Activated T-helper 2 cell treated with anti-CD3 and anti-CD28 coated beads, Interferon-gamma antibody, Interleukin-2, Interleukin-4, amounts not matched to agents 10 μg/mL and 5 μg/mL and 100 μg/mL, durations not matched to agents 14 hours and 24 hours and 36 hours (primary cell): ENCODE results near the gene VWA8. TPM values are rescaled to one million over a fixed set of nuclear protein-coding genes. Genes with fewer than 3 reads are reported as not detected.
"Not testable (repeated sequence)": the region's sequence is repeated elsewhere in the genome, so short reads cannot be mapped to it uniquely, and the experiment has no call there.

ENCODE experiments used
- DNase-seq: peaks from one replicate; pipeline ENCODE4 v3.0.0; 2021; ENCODE audit warnings: low spot score
- H3K27ac Mint-ChIP-seq: one replicate; pipeline ENCODE4 v1.8.0; 2021; ENCODE audit warnings: mixed read lengths
- H3K27me3 Mint-ChIP-seq: one replicate; pipeline ENCODE4 v1.8.0; 2021; ENCODE audit warnings: low read depth, mixed read lengths
- H3K36me3 Mint-ChIP-seq: one replicate; pipeline ENCODE4 v1.8.0; 2021; ENCODE audit warnings: low read depth, mixed read lengths
- H3K4me1 Mint-ChIP-seq: one replicate; pipeline ENCODE4 v1.8.0; 2021; ENCODE audit warnings: low read depth, mixed read lengths
- H3K4me3 Mint-ChIP-seq: one replicate; pipeline ENCODE4 v1.8.0; 2021; ENCODE audit warnings: low read depth, mild to moderate bottlenecking, moderate library complexity, mixed read lengths
- H3K9me3 Mint-ChIP-seq: one replicate; pipeline ENCODE4 v1.8.0; 2021; ENCODE audit warnings: mixed read lengths
- intact Hi-C: fragments of 100-400 bp; cut with micrococcal nuclease; formaldehyde crosslinking; loops from one replicate; pipeline ENCODE4 v1.15.1; 2023
- total RNA-seq: library from RNA; stranded (reverse); gene quantifications from 2 replicates; pipeline ENCODE4 v1.2.3, GENCODE V29; 2022

VWA8 gene
- total RNA-seq, 1 donor from 2014 or later: 21.7 TPM

DNA sequence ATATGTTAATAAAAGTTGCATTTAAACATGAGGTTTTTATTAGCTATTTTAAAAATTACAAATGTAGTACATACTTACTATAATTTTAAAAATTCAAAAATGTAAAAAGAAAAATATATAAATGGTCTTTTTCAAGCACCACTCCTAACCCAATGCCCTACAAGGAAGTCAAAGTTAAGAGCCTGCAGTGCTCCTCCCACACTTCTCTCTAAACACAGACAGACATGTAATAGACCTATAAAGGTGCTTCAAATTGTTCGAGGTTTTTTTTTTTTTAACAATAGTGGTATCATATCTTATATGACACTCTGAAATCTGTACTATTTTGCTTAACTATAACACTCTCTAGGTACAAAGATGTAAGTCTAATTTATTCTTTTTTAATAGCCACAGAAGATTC lies 25.4 kb downstream of the VWA8 start:
- H3K27ac Mint-ChIP-seq: no peak overlapping the region
- intact Hi-C loops: no loop called here
- no peak overlapping the region for H3K4me3 Mint-ChIP-seq

DNA sequence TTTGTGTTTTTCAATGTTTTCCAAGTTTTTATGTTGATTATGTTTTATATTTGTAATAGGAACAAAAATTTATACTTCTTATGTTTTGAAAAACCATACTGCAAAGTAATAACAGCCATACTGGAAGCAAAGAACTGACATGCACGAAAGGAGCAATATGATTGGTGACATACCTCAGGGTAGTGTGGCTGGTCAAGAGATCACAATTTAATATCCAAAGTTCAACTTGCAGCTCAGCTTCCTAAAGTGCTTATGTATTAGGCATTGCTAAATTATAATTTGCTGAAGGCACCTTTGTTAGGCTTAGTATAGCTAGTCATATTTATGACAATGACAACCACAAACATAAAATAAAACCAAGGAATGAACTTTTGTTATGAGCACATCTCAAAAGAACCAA lies 25.9 kb downstream of the VWA8 start:
- Mint-ChIP-seq H3K36me3 (peaks cover 20% of the 10 kb centered on the region), H3K27me3 (no peaks in the 10 kb centered on the region), H3K27ac (no peak overlapping the region), H3K9me3 (no peaks in the 10 kb centered on the region), H3K4me1 (peaks cover 12% of the 10 kb centered on the region), H3K4me3 (no peak overlapping the region)
- intact Hi-C loops: no loop called here
- DNase-seq: no peak

More for the DNA sequence above, 25.4 kb downstream of the VWA8 start:
- peaks cover 17% of the 10 kb centered on the region for H3K36me3 Mint-ChIP-seq
- no peaks in the 10 kb centered on the region for H3K9me3 Mint-ChIP-seq
- H3K27me3 Mint-ChIP-seq: no peaks in the 10 kb centered on the region
- DNase-seq: no peak
- H3K4me1 Mint-ChIP-seq: peaks cover 12% of the 10 kb centered on the region

DNA sequence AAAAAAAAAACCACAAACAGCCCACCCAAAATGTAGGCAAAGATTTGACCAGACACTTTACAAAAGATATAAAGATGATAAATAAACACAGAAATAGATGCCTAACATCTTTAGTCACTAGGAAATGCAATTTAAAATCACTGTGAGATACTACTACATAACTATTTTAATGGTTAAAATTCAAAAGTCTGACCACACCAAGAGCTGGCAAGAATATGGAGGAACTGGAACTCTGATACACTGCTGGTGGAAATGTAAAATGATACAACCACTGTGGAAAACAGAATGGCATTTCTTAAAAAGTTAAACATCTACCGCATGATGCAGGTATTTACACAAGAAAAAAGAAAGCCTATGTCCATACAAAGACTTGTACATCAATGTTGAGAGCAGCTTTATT lies 26.8 kb downstream of the VWA8 start:
- H3K36me3 Mint-ChIP-seq: peaks cover 25% of the 10 kb centered on the region
- no peak overlapping the region for H3K4me3 Mint-ChIP-seq
- peaks cover 14% of the 10 kb centered on the region for H3K4me1 Mint-ChIP-seq
- intact Hi-C loops: no loop called here
- H3K27ac Mint-ChIP-seq: no peak overlapping the region
- no peaks in the 10 kb centered on the region for H3K9me3 Mint-ChIP-seq
- DNase-seq: no peak
- H3K27me3 Mint-ChIP-seq: no peaks in the 10 kb centered on the region

DNA sequence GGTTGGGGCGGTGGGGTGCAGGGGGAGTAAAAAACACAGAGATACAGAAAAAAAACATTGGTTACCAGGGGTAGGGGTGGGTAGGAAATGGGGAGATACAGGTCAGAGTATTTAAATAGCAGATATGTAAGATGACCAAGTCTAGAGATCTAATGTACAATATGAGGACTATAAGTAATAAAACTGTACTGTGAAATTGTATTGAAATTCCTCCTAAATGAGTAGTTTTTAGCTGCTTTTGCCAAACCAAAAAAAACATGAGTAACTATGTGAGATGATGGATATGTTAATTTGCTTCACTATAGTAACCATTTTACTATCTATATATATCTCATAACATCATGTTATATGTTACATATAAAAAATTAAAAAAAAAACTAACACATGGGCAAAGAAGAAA lies 29.6 kb downstream of the VWA8 start:
- DNase-seq: no peak
- H3K4me3 Mint-ChIP-seq: no peak overlapping the region
- no peak overlapping the region for H3K27ac Mint-ChIP-seq
- no peaks in the 10 kb centered on the region for H3K27me3 Mint-ChIP-seq
- H3K9me3 Mint-ChIP-seq: peaks cover 9% of the 10 kb centered on the region
- peaks cover 26% of the 10 kb centered on the region for H3K4me1 Mint-ChIP-seq
- H3K36me3 Mint-ChIP-seq: peaks cover 37% of the 10 kb centered on the region
- intact Hi-C loops: no loop called here

DNA sequence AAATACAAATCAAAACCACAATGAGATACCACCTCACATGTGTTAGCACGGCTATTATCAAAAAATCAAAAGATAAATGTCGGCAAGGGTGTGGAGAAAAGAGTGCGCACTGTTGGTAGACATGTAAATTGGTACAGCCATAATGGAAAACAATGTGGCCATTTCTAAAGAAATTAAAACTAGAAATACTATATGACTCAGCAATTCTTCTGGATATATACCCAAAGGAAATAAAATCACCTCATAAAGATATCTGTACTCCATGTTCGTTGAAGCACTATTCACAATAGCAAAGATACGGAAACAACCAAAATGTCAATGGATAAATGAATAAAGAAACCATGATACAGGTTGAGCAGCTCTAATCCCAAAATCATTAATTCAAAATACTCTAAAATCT lies 30.8 kb downstream of the VWA8 start:
- peaks cover 48% of the 10 kb centered on the region for H3K36me3 Mint-ChIP-seq
- peaks cover 21% of the 10 kb centered on the region for H3K4me1 Mint-ChIP-seq
- no peak overlapping the region for H3K27ac Mint-ChIP-seq
- no peaks in the 10 kb centered on the region for H3K27me3 Mint-ChIP-seq
- H3K9me3 Mint-ChIP-seq: peaks cover 15% of the 10 kb centered on the region
- DNase-seq: no peak
- H3K4me3 Mint-ChIP-seq: no peak overlapping the region
- intact Hi-C loops: no loop called here

DNA sequence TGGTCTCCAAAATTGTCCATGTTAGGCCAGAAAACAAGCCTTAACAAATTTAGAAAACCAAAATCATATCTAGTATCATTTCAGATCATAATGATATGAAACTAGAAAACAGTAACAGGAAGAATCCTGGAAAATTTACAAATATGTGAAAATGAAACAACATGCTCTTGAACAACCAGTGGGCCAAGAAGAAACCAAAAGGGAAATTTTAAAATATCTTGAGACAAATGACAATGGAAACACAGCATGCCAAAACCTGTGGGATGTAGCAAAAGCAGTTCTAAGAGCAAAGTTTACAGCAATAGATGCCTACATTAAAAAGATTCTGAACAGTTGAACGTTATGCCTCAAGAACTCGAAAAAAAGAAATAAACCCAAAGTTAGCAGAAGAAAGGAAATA lies 32.6 kb downstream of the VWA8 start:
- intact Hi-C loops: loop anchor here (1.0 kb wide), 1 partner anchor 12 kb away; no protein-coding TSS in a partner anchor
- no peak for DNase-seq
- Mint-ChIP-seq H3K4me3 (peak overlapping the region; percentile 73), H3K4me1 (peaks cover 32% of the 10 kb centered on the region), H3K27ac (peak overlapping the region; percentile 82), H3K27me3 (no peaks in the 10 kb centered on the region), H3K9me3 (peaks cover 34% of the 10 kb centered on the region), H3K36me3 (peaks cover 63% of the 10 kb centered on the region)

DNA sequence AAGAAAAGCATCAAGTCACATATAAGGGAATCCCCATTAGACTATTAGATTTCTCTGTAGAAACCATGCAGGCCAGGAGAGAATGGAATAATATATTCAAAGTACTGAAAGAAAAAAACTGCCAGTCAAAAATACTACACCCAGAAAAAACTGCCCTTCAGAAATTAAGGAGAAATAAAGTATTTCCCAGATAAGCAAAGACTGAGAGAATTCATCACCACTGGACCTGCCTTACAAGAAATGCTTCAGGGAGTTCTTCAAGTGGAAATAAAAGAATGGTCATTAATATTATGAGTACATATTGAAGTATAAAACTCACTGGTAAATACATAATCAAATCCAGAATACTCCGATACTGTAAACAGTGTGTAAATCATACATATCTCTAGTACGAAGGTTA lies 35.9 kb downstream of the VWA8 start:
- intact Hi-C loops: no loop called here
- DNase-seq: no peak
- H3K4me3 Mint-ChIP-seq: no peak overlapping the region
- peaks cover 46% of the 10 kb centered on the region for H3K9me3 Mint-ChIP-seq
- H3K27ac Mint-ChIP-seq: no peak overlapping the region
- peaks cover 36% of the 10 kb centered on the region for H3K4me1 Mint-ChIP-seq
- peaks cover 82% of the 10 kb centered on the region for H3K36me3 Mint-ChIP-seq
- no peaks in the 10 kb centered on the region for H3K27me3 Mint-ChIP-seq

DNA sequence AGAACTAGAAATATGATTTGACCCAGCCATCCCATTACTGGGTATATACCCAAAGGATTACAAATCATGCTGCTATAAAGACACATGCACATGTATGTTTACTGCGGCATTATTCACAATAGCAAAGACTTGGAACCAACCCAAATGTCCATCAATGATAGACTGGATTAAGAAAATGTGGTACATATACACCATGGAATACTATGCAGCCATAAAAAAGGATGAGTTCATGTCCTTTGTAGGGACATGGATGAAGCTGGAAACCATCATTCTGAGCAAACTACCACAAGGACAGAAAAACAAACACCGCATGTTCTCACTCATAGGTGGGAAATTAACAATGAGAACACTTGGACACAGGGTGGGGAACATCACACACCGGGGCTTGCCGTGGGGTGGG lies 38.0 kb downstream of the VWA8 start:
- H3K27me3 Mint-ChIP-seq, intact Hi-C loops, H3K4me3 Mint-ChIP-seq, H3K27ac Mint-ChIP-seq, DNase-seq: not testable (repeated sequence)
- peaks cover 42% of the 10 kb centered on the region for H3K4me1 Mint-ChIP-seq
- H3K36me3 Mint-ChIP-seq: peaks cover 71% of the 10 kb centered on the region
- peaks cover 46% of the 10 kb centered on the region for H3K9me3 Mint-ChIP-seq

DNA sequence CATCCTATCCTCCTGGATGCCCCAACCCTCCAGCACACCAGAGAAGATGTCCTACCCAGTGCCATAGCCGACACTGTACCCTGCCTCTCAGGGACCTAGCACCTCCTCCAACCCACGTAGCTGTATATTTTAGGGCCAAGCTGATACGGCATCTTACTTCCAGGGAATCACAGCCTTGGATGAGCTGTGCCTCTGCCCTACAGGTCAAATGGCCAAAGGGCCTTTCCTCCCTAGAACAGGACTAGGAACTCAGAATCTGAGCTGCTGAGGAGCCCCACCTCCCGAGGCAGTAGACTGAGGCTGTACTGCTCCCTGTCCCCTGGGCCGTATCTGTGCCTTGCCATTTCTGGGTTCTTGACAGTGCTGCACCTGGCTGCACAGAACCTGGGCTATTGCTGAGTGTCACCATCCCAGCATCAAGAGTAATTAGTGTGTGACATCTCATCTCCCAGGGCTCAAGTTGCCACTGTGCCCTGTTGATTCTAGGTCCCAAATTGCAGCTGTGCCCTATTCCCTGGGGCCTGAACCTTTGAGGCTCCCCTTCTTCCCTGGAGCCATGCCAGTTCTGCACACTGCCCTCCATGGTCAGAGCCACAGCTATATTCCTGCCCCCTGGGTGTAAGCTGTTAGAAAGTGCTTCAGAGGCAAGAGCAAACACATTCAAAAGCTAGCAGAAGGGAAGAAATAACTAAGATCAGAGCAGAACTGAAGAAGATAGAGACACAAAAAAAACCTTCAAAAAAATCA lies 41.0 kb downstream of the VWA8 start:
- H3K27me3 Mint-ChIP-seq: no peaks in the 10 kb centered on the region
- intact Hi-C loops: loop anchor here (5.0 kb wide), 2 partner anchors 357 to 472 kb away; no protein-coding TSS in a partner anchor
- H3K27ac Mint-ChIP-seq: peak overlapping the region; percentile 44
- no peak overlapping the region for H3K4me3 Mint-ChIP-seq
- peaks cover 28% of the 10 kb centered on the region for H3K9me3 Mint-ChIP-seq
- DNase-seq: no peak
- H3K36me3 Mint-ChIP-seq: peaks cover 48% of the 10 kb centered on the region
- H3K4me1 Mint-ChIP-seq: peaks cover 59% of the 10 kb centered on the region

DNA sequence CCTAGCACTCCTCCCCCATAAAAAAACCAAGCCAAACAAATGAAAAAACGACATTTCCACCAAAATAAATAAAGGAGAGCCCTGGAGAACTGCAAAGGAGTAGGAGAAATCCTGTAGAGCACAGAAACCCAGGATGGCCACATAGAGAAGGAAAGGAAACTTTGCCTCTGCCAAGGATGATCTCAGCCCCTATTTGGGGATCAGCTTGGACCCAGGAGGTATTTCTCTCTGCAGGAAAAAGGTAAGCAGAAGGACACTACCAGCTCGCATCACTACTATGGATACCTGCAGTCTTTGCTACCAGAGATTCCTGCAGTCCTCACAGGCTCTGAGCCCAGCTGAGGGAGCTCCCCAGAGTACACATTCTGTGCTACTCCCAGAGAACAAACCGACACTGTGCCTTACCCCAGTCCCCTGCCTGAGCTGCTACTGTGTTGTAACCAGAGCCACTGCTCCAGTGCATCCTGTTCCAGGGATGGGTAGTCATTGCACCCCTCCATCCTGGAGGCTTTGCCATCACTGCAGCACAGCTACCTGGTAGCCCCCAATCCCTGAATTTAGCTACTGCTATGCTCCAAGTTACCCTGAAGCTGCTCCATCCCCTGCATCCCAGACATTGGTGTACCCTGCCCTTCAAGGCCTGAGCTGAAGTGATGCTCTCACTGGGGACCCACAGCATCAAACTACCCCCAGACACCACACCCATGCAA lies 41.7 kb downstream of the VWA8 start:
- Mint-ChIP-seq H3K27me3 (no peaks in the 10 kb centered on the region), H3K27ac (peak overlapping the region; percentile 44), H3K4me3 (no peak overlapping the region), H3K4me1 (peaks cover 62% of the 10 kb centered on the region), H3K36me3 (peaks cover 43% of the 10 kb centered on the region), H3K9me3 (peaks cover 20% of the 10 kb centered on the region)
- DNase-seq: no peak
- intact Hi-C loops: loop anchor here (5.0 kb wide), 2 partner anchors 358 to 473 kb away; no protein-coding TSS in a partner anchor

DNA sequence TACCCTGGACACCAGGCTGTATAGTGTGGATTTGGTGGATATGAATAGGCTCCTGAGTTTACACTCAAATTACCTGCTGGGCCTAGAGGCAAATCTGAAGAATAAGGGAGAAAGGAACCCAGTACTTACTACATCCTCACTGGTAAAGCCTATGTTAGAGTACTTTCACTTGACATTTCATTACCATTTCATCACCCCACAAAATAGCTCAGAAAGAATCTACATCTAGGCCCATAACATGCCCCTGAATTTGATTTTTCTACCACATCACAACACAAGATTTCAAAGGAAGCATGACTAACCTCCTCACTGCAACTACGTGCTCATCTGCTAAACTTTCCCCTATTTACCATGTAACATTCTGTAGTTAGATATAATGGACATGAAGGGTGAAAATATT lies 43.3 kb downstream of the VWA8 start:
- no peaks in the 10 kb centered on the region for H3K27me3 Mint-ChIP-seq
- peak overlapping the region; percentile 88 for H3K27ac Mint-ChIP-seq
- peaks cover 56% of the 10 kb centered on the region for H3K4me1 Mint-ChIP-seq
- H3K9me3 Mint-ChIP-seq: peaks cover 8% of the 10 kb centered on the region
- intact Hi-C loops: loop anchor here (2.0 to 5.0 kb wide), 5 partner anchors 123 to 561 kb away; no protein-coding TSS in a partner anchor
- H3K36me3 Mint-ChIP-seq: peaks cover 32% of the 10 kb centered on the region
- H3K4me3 Mint-ChIP-seq: peak overlapping the region; percentile 53
- no peak for DNase-seq

DNA sequence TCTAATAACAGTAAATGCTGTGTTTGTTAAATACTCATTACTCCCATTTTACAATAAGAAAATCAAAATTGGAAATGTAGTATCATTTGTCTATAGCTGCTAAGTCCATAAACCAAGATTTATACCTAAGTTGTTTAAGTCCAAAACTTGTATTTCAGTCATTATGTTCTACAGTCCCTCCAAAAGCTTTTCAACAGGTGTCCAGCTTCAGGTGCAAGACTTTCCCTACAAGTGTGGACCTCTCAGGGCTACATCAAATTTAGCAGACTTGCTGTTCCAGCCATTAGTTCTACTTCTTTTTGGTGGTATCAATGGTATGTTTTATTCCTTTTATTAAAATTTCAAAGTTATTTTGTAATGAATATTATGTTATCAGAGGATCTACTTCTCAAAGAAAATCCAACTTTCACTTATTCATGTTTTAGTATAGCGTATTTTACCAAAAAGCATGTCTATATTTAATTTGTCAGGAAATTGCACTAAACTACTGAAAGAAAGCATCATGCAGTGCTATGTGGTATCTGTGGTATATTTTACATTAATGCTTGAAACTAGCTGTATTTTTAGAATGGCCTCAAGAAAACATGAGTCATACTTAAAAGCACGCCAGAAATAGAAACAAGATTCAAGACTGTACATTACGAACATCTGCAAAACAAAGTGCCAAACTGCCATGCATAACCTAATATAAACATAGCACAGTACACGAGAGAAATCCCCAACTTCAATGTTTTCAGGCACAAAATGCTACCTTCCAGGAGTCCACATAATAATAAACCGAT lies 44.5 kb downstream of the VWA8 start:
- Mint-ChIP-seq H3K27me3 (no peaks in the 10 kb centered on the region), H3K9me3 (peaks cover 1% of the 10 kb centered on the region), H3K4me1 (peaks cover 53% of the 10 kb centered on the region), H3K27ac (peak overlapping the region; percentile 93), H3K36me3 (peaks cover 19% of the 10 kb centered on the region), H3K4me3 (peak overlapping the region; percentile 71)
- DNase-seq: no peak
- intact Hi-C loops: loop anchor here (1.0 to 5.0 kb wide), 8 partner anchors 11 to 560 kb away; no protein-coding TSS in a partner anchor
